Measurements from ENCODE around the gene RIMKLA. TPM values are rescaled to one million over a fixed set of nuclear protein-coding genes. Genes with fewer than 3 reads are reported as not detected.

RIMKLA gene
- total RNA-seq, 1 donor: 0.09 TPM

DNA sequence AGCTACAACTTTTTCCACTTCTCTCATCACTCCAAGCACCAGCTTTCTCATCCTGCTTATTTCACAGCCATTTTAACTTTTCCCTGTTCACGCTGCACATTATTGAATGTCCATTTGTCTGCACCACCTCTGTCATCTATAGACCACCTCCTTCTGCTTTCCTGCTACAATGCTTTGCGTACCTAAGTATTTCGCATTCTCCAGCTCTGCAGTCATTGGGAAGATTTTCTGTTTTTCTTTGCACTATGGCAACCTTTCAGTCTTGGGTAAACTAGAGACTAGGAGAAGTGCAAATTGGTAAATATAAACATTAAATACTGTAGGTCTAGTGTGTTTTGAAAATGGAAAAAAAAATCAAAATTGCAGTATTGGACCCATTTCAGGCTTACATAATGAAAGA is 83.3 kb downstream of the RIMKLA start:
- no peak for DNase-seq (ENCODE audit: low read depth)
- peak overlapping the region; percentile 82 for H3K4me3 ChIP-seq (ENCODE audit: low read depth, low read length)

DNA sequence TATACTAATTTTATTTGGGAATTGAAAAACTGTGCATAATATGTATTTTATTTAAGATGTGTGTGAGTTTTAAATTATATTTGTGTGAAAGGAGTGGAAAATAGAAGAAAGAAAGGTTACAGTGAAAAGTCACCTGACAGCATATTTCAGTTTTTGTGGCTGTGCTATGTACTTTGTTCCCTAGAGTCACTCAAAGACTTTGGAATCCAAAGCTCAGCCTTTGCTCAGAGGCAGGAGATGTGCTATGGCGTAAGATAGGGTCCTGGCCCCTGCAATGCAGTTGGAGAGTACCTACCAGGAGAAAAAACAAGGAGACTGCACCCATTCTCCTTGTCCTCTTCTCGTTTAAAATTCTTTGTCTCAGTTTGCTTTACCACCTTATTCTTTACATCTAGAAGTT is 85.4 kb downstream of the RIMKLA start:
- TF ChIP-seq, protein P1, sequence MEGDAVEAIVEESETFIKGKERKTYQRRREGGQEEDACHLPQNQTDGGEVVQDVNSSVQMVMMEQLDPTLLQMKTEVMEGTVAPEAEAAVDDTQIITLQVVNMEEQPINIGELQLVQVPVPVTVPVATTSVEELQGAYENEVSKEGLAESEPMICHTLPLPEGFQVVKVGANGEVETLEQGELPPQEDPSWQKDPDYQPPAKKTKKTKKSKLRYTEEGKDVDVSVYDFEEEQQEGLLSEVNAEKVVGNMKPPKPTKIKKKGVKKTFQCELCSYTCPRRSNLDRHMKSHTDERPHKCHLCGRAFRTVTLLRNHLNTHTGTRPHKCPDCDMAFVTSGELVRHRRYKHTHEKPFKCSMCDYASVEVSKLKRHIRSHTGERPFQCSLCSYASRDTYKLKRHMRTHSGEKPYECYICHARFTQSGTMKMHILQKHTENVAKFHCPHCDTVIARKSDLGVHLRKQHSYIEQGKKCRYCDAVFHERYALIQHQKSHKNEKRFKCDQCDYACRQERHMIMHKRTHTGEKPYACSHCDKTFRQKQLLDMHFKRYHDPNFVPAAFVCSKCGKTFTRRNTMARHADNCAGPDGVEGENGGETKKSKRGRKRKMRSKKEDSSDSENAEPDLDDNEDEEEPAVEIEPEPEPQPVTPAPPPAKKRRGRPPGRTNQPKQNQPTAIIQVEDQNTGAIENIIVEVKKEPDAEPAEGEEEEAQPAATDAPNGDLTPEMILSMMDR (IDR thresholded peaks at IDR 0.05; ENCODE audit: insufficient read depth, low read length): no peak

More for the DNA sequence above, 83.3 kb downstream of the RIMKLA start:
- TF ChIP-seq, protein P1 (IDR thresholded peaks at IDR 0.05; ENCODE audit: insufficient read depth, low read length): no peak

DNA sequence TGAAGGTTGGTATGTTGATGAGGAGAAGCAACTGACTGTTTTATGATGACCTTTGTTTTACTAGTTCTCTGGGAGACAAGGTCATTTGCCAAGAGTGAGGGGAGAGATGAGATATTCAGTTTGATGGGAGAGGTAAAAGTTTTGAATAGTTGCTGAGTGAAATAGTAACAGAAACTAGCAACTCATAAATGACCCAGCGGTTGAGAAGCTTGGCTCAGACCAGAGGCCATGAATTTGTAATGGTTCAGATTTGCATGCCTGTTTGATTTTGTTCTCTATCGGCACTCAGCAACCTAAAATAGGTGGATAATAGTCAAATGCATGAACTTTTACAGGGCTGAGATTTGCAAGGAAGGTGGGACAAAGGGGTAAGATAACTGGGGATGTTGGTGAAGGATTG is 89.1 kb downstream of the RIMKLA start:
- H3K4me3 ChIP-seq (ENCODE audit: low read depth, low read length): no peak overlapping the region
- DNase-seq (ENCODE audit: low read depth): no peak
- TF ChIP-seq, protein P1 (IDR thresholded peaks at IDR 0.05; ENCODE audit: insufficient read depth, low read length): no peak

More for the DNA sequence above, 85.4 kb downstream of the RIMKLA start:
- no peak overlapping the region for H3K4me3 ChIP-seq (ENCODE audit: low read depth, low read length)
- no peak for DNase-seq (ENCODE audit: low read depth)

Other genes starting within 250 kb of the RIMKLA start
- gene GUCA2B, start 227.4 kb upstream of the RIMKLA start, total RNA-seq (ENCODE audit: low replicate concordance): not detected in 2 replicates
- not detected in 2 replicates for gene GUCA2A, start 216.0 kb upstream of the RIMKLA start, total RNA-seq (ENCODE audit: low replicate concordance)
- gene FOXJ3, start 45.6 kb upstream of the RIMKLA start, total RNA-seq (ENCODE audit: low replicate concordance): 17.4 and 38.0 TPM in 2 replicates
- gene ZMYND12, start 75.2 kb downstream of the RIMKLA start, total RNA-seq (ENCODE audit: low replicate concordance): 0.82 and 1.6 TPM in 2 replicates
- 44.2 and 58.8 TPM in 2 replicates for gene PPCS, start 75.8 kb downstream of the RIMKLA start, total RNA-seq (ENCODE audit: low replicate concordance)
- gene CCDC30, start 82.5 kb downstream of the RIMKLA start, total RNA-seq (ENCODE audit: low replicate concordance): 1.4 and 5.8 TPM in 2 replicates